ENCODE data around the gene FLNB. TPM values are rescaled to one million over a fixed set of nuclear protein-coding genes. Genes with fewer than 3 reads are reported as not detected.

The FLNB gene
- total RNA-seq, 4 donors from 2014 or later = 164 to 258 (median 242) TPM

GRCh38 chr3:57973715-57974477 lies 34.3 kb upstream of the FLNB start:
- no peak for DNase-seq
- intact Hi-C loops (cut with DNase I) = no loop called here
- Histone ChIP-seq H3K27ac (no peak overlapping the region), H3K4me3 (replicated peaks in 1 of 3) (no peak overlapping the region), H3K36me3 (no peaks in the 10 kb centered on the region), H3K9me3 (no peaks in the 10 kb centered on the region), H3K4me1 (peaks cover 0 to 29% of the 10 kb centered on the region in 2 donors), H3K27me3 (no peaks in the 10 kb centered on the region)
- TF ChIP-seq CTCF (IDR thresholded peaks at IDR 0.05) (no peak), POLR2A (IDR thresholded peaks at IDR 0.05) (no peak)
- WGBS, 2 donors = 92 to 95% methylated on average over 13 of the region's 13 CpGs

- Histone ChIP-seq H3K27me3 (no peaks in the 10 kb centered on the region), H3K4me1 (peaks cover 3 to 30% of the 10 kb centered on the region in 2 donors), H3K9me3 (no peaks in the 10 kb centered on the region), H3K27ac (no peak overlapping the region), H3K36me3 (no peaks in the 10 kb centered on the region), H3K4me3 (replicated peaks in 1 of 3) (no peak overlapping the region)
- TF ChIP-seq POLR2A (IDR thresholded peaks at IDR 0.05) (no peak), CTCF (IDR thresholded peaks at IDR 0.05) (no peak)
- WGBS, 2 donors = 73 to 81% methylated on average over 6 of the region's 6 CpGs
- no peak for DNase-seq
- intact Hi-C loops (cut with DNase I) = no loop called here
Observed at GRCh38 chr3:57974796-57975388, 33.3 kb upstream of the FLNB start.

- H3K36me3 ChIP-seq = no peaks in the 10 kb centered on the region
- no peaks in the 10 kb centered on the region for H3K27me3 ChIP-seq
- no peak for DNase-seq
- intact Hi-C loops (cut with DNase I) = no loop called here
- TF ChIP-seq POLR2A (IDR thresholded peaks at IDR 0.05) = no peak
- TF ChIP-seq CTCF (IDR thresholded peaks at IDR 0.05) = no peak
- H3K27ac ChIP-seq = peak overlapping the region in 1 of 3 donors; percentile 50
- 47 to 55% methylated on average over 4 of the region's 4 CpGs for WGBS, 2 donors
- H3K4me3 ChIP-seq (replicated peaks in 1 of 3) = no peak overlapping the region
- peaks cover 16 to 33% of the 10 kb centered on the region in 2 donors for H3K4me1 ChIP-seq
- no peaks in the 10 kb centered on the region for H3K9me3 ChIP-seq
Observed at GRCh38 chr3:57977818-57978235, 30.4 kb upstream of the FLNB start.

- H3K4me3 ChIP-seq (replicated peaks in 1 of 3) = no peak overlapping the region
- H3K36me3 ChIP-seq = no peaks in the 10 kb centered on the region
- peaks cover 16 to 35% of the 10 kb centered on the region in 2 donors for H3K4me1 ChIP-seq
- intact Hi-C loops (cut with DNase I) = no loop called here
- 74 to 84% methylated on average over 8 of the region's 8 CpGs for WGBS, 2 donors
- TF ChIP-seq POLR2A (IDR thresholded peaks at IDR 0.05) = no peak
- TF ChIP-seq CTCF (IDR thresholded peaks at IDR 0.05) = no peak
- H3K9me3 ChIP-seq = no peaks in the 10 kb centered on the region
- no peak for DNase-seq
- no peaks in the 10 kb centered on the region for H3K27me3 ChIP-seq
- H3K27ac ChIP-seq = peak overlapping the region in 1 of 3 donors; percentile 50
Observed at GRCh38 chr3:57978316-57978715, 29.9 kb upstream of the FLNB start.

- H3K4me3 ChIP-seq (replicated peaks in 1 of 3) = no peak overlapping the region
- intact Hi-C loops (cut with DNase I) = no loop called here
- peaks cover 21 to 43% of the 10 kb centered on the region in 2 donors for H3K4me1 ChIP-seq
- peak overlapping the region in 2 of 3 donors; percentile 36 to 63 for H3K27ac ChIP-seq
- no peaks in the 10 kb centered on the region for H3K36me3 ChIP-seq
- WGBS, 2 donors = 19 to 40% methylated on average over 1 of the region's 1 CpG
- H3K27me3 ChIP-seq = no peaks in the 10 kb centered on the region
- no peaks in the 10 kb centered on the region for H3K9me3 ChIP-seq
- DNase-seq = peak; percentile 61 to 64
- TF ChIP-seq POLR2A (IDR thresholded peaks at IDR 0.05) = no peak
Observed at GRCh38 chr3:57980416-57980815, 27.8 kb upstream of the FLNB start.

Measured in thyroid gland (tissue), 4 donors.